Chondrocyte (in vitro differentiated cells): ENCODE measurements around the gene SLC11A1. TPM values are rescaled to one million over a fixed set of nuclear protein-coding genes. Genes with fewer than 3 reads are reported as not detected.
A peak's percentile ranks its signal among the peaks of the same experiment; 100 is the strongest.

Experiments used
- DNase-seq: peaks from one replicate; pipeline ENCODE4 v3.0.0; 2021; ENCODE audit warnings: mixed read lengths, low spot score
- H3K27ac Mint-ChIP-seq: one replicate; pipeline ENCODE4 v1.8.0; 2021; ENCODE audit warnings: mild to moderate bottlenecking, moderate library complexity, mixed read lengths; ENCODE audit not compliant: unreplicated experiment
- H3K27me3 Mint-ChIP-seq: 2 replicates; pipeline ENCODE4 v1.8.0; 2021; ENCODE audit warnings: low read depth, mixed read lengths
- H3K36me3 Mint-ChIP-seq: 2 replicates; pipeline ENCODE4 v1.8.0; 2021; ENCODE audit warnings: low read depth, mixed read lengths
- H3K4me1 Mint-ChIP-seq: 2 replicates; pipeline ENCODE4 v1.8.0; 2021; ENCODE audit warnings: low read depth, mild to moderate bottlenecking, mixed read lengths
- H3K4me3 Mint-ChIP-seq: one replicate; pipeline ENCODE4 v1.8.0; 2021; ENCODE audit warnings: mild to moderate bottlenecking, moderate library complexity, mixed read lengths; ENCODE audit not compliant: unreplicated experiment
- H3K9me3 Mint-ChIP-seq: 2 replicates; pipeline ENCODE4 v1.8.0; 2021; ENCODE audit warnings: low read depth, mixed read lengths
- CTCF ChIP-seq: fragments of 200-600 bp; sonication (generic); IDR thresholded peaks from 2 replicates; pipeline ENCODE4 v1.5.0; 2021; ENCODE audit warnings: antibody characterized with exemption, mild to moderate bottlenecking, moderate library complexity
- total RNA-seq: library from RNA; stranded (reverse); gene quantifications from 3 replicates; pipeline ENCODE4 v1.2.1, GENCODE V29; 2021

The SLC11A1 gene
- total RNA-seq, 1 donor from 2014 or later = 0.10 TPM

- Mint-ChIP-seq H3K4me3 (no peak overlapping the region), H3K36me3 (no peaks in the 10 kb centered on the region), H3K9me3 (no peaks in the 10 kb centered on the region), H3K4me1 (peaks cover 25% of the 10 kb centered on the region), H3K27ac (no peak overlapping the region), H3K27me3 (no peaks in the 10 kb centered on the region)
- DNase-seq = no peak
- TF ChIP-seq CTCF = no peak
Observed at GRCh38 chr2:218394298-218395089, 12.4 kb downstream of the SLC11A1 start.

- Mint-ChIP-seq H3K4me1 (peaks cover 25% of the 10 kb centered on the region), H3K27ac (no peak overlapping the region), H3K4me3 (no peak overlapping the region)
Observed at GRCh38 chr2:218395090-218395444, 13.0 kb downstream of the SLC11A1 start.

GRCh38 chr2:218395456-218395825 lies 13.4 kb downstream of the SLC11A1 start:
- no peak for TF ChIP-seq CTCF
- Mint-ChIP-seq H3K27ac (peak overlapping the region; percentile 83), H3K36me3 (no peaks in the 10 kb centered on the region), H3K4me1 (peaks cover 25% of the 10 kb centered on the region), H3K9me3 (no peaks in the 10 kb centered on the region), H3K27me3 (no peaks in the 10 kb centered on the region), H3K4me3 (peak overlapping the region; percentile 74)
- no peak for DNase-seq

More at GRCh38 chr2:218395090-218395444, 13.0 kb downstream of the SLC11A1 start:
- TF ChIP-seq CTCF = no peak
- Mint-ChIP-seq H3K36me3 (no peaks in the 10 kb centered on the region), H3K27me3 (no peaks in the 10 kb centered on the region), H3K9me3 (no peaks in the 10 kb centered on the region)
- DNase-seq = no peak

GRCh38 chr2:218395826-218396687 lies 14.0 kb downstream of the SLC11A1 start:
- Mint-ChIP-seq H3K9me3 (no peaks in the 10 kb centered on the region), H3K36me3 (no peaks in the 10 kb centered on the region), H3K4me3 (peak overlapping the region; percentile 89), H3K27me3 (no peaks in the 10 kb centered on the region), H3K27ac (peak overlapping the region; percentile 98), H3K4me1 (peaks cover 25% of the 10 kb centered on the region)
- DNase-seq = peak; percentile 95
- peak; percentile 99 for TF ChIP-seq CTCF

- no peak for TF ChIP-seq CTCF
- no peaks in the 10 kb centered on the region for H3K9me3 Mint-ChIP-seq
- peaks cover 32% of the 10 kb centered on the region for H3K4me1 Mint-ChIP-seq
- H3K27me3 Mint-ChIP-seq = no peaks in the 10 kb centered on the region
- peak overlapping the region; percentile 89 for H3K4me3 Mint-ChIP-seq
- H3K36me3 Mint-ChIP-seq = no peaks in the 10 kb centered on the region
- no peak for DNase-seq
- peak overlapping the region; percentile 98 for H3K27ac Mint-ChIP-seq
Observed at GRCh38 chr2:218396688-218397462, 14.8 kb downstream of the SLC11A1 start.
